Mesodermal cell (in vitro differentiated cells): Measurements from ENCODE around the gene ACBD3. TPM values are rescaled to one million over a fixed set of nuclear protein-coding genes. Genes with fewer than 3 reads are reported as not detected.

Experiments
- H3K27ac ChIP-seq: 2 replicates; pipeline ENCODE4 v1.7.0; 2013; ENCODE audit warnings: mild to moderate bottlenecking, low read depth, low read length, moderate library complexity; ENCODE audit not compliant: severe bottlenecking
- H3K36me3 ChIP-seq: 2 replicates; pipeline ENCODE4 v1.7.1; 2013; ENCODE audit warnings: mild to moderate bottlenecking, low read length, moderate library complexity; ENCODE audit not compliant: control insufficient read depth, insufficient read depth
- H3K4me1 ChIP-seq: one replicate; pipeline ENCODE4 v1.7.1; 2013; ENCODE audit warnings: mild to moderate bottlenecking, low read length; ENCODE audit not compliant: insufficient read depth, control insufficient read depth, poor library complexity, severe bottlenecking
- H3K4me3 ChIP-seq: 2 replicates; pipeline ENCODE4 v1.7.0; 2013; ENCODE audit warnings: low read length, control low read depth, mild to moderate bottlenecking; ENCODE audit not compliant: insufficient read depth, poor library complexity, severe bottlenecking; ENCODE audit errors: extremely low read depth
- H3K9me3 ChIP-seq: 2 replicates; pipeline ENCODE4 v1.7.1; 2013; ENCODE audit warnings: mild to moderate bottlenecking, low read length, moderate library complexity; ENCODE audit not compliant: control insufficient read depth
- WGBS, 2 experiments: methylation state at CpG; one replicate each; pipeline ENCODE4 v1.1.5; 2013; ENCODE audit warnings: missing lambda C conversion rate in 2 of 2; ENCODE audit not compliant: insufficient coverage in 2 of 2; 5-methylcytosine and 5-hydroxymethylcytosine counted together
- polyA plus RNA-seq, 2 experiments: library from polyadenylated mRNA; stranded (reverse); fragments of 50-300 nt; gene quantifications; one replicate each; pipeline ENCODE4 v1.2.3, GENCODE V29; 2013

The ACBD3 gene
- 48.0 TPM for polyA plus RNA-seq (2013, experiment 1 of 2)
- polyA plus RNA-seq (2013, experiment 2 of 2), result 47.7 TPM

DNA sequence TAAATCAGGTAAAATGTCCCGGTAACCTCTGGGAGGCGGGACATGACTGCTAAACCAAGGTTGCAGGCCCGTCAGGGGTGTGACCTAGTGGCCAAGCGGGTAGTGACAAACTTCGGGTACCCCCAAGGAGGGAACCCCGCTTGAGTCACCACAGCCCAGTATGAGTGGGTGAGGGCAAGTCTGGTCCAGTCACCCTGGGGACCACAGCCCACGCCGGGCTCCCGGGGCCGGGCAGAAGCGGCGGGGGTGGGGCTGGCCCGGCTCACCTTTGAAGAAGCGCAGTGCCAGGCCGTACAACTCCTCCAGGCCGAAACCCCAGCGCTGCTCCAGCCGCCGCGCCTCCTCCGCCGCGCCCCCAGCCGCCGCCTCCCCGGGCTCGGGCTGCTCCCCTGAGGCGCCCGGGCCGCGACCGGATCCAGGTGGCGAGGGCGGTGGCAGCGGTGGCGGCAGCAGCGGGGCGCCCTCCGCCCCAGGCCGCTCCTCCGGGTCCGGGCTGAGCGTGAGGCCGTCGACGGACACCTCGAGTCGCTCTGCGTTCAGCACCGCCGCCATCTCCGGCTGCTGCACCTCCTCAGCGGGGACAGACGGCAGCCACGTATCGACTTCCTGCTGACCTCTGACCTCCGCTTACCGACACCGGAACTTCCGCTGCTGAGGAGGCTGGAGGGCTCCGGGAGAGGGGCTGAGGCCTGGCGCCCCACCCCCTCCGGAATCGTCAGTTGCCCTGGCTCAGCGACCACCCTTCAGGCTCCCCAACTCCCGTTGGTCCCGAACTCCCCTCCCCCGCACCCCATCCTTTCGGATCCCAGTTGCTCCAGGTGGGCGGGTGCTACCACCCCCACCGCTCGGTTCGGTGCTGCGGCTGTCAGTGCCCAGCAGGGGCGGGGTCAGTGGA lies at the start of gene ACBD3:
Gene ACBD3, minus strand, starts transcription at position 618 of the 895 bp plus-strand sequence. Its CDS starts 66 bp downstream, at position 552.
- Histone ChIP-seq H3K4me1 (peaks cover 17% of the 10 kb centered on the region), H3K27ac (peak within 1 kb of the TSS; percentile 93), H3K4me3 (peak within 1 kb of the TSS; percentile 83), H3K9me3 (no peaks in the 10 kb centered on the region), H3K36me3 (peaks cover 15% of the 10 kb centered on the region)
- WGBS, 2 experiments, result 0% methylated on average over 49 to 64 of the region's 75 CpGs

DNA sequence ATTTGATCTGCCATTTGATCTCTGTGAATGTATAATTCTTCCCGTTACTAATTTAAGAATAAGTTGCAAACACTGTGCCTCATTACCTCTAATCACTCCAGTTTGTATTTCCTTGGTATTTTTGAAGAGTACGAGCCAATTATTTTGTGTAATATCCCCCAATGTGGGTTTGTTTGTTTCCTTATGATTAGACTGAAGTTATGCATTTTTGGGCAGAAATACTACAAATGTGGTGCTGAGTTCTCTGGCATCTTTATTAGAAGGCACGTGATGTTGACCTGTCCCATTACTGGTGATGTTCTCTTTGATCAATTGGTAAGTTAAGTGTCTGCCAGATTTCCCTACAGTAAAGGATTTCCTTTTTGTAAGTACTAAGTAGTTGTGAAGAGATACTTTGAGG lies 47.3 kb upstream of the ACBD3 start:
- 71 to 83% methylated on average over 1 of the region's 3 CpGs for WGBS, 2 experiments
- no peaks in the 10 kb centered on the region for H3K9me3 ChIP-seq
- H3K4me3 ChIP-seq, result no peak overlapping the region
- H3K36me3 ChIP-seq, result peaks cover 57% of the 10 kb centered on the region
- no peak overlapping the region for H3K27ac ChIP-seq
- H3K4me1 ChIP-seq, result no peaks in the 10 kb centered on the region

DNA sequence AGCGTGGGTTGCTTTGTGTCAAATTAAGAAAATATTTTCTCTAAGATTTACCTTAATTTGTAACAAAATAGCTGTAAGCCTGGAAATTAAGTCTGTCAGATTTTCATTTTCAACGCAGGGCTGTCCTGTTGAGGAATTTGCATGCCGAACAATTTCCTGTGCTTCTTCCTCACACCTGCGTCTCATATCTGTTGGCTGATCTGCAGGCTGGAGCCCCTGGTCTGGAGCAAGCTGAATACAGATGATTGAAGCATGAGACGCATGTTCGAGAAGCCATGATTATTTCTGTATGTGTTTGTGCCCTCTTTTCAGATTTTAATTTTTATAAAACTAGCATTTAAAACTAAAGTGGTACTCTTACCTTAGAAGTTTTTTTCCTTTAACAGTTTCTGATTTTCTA lies 46.8 kb upstream of the ACBD3 start:
- WGBS, 2 experiments, result 83 to 100% methylated on average over 2 of the region's 6 CpGs
- Histone ChIP-seq H3K9me3 (no peaks in the 10 kb centered on the region), H3K36me3 (peaks cover 52% of the 10 kb centered on the region), H3K27ac (no peak overlapping the region), H3K4me3 (no peak overlapping the region), H3K4me1 (no peaks in the 10 kb centered on the region)

DNA sequence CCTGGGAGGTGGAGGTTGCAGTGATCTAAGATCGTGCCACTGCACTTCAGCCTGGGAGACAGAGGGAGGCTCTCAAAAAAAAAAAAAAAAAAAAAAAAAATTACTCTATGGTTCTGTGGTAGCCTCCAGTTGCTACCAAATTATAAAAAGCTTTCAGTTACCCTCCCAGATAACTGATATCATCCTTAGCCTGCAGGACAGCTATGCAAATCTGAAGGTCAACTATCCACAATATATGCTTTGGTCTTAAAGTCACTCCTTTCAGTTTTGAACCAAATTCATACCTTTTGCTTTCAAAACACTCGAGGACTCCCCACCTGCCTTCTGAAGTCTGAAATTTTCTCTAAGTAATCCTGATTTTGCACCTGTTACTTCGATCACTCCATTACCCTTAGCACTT lies 40.1 kb upstream of the ACBD3 start:
- Histone ChIP-seq H3K9me3 (no peaks in the 10 kb centered on the region), H3K27ac (no peak overlapping the region), H3K4me3 (no peak overlapping the region), H3K4me1 (no peaks in the 10 kb centered on the region), H3K36me3 (peaks cover 10% of the 10 kb centered on the region)
- WGBS, 2 experiments, result 100% methylated on average over 1 of the region's 3 CpGs; no CpG with 5 or more reads in 1 of the 2 experiments

DNA sequence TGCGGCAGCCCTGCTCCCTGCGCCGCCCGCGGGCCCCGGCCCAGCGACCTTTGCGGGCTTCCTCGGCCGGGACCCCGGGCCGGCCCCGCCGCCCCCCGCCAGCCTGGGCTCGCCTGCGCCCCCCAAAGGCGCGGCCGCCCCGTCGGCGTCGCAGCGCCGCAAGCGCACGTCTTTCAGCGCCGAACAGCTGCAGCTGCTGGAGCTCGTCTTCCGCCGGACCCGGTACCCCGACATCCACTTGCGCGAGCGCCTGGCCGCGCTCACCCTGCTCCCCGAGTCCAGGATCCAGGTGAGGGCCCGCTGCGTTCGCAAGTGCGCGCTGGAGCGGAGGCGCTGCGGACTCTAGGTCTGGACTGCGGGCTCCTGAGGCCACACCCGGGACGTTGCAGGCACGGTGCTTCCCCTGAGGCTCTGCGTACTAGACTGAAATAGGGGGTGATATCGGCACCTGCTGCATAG lies 37.3 kb upstream of the ACBD3 start:
- Histone ChIP-seq H3K4me3 (peak overlapping the region; percentile 53), H3K4me1 (peaks cover 12% of the 10 kb centered on the region), H3K9me3 (no peaks in the 10 kb centered on the region), H3K36me3 (no peaks in the 10 kb centered on the region), H3K27ac (no peak overlapping the region)
- 0% methylated on average over 13 to 44 of the region's 55 CpGs for WGBS, 2 experiments

DNA sequence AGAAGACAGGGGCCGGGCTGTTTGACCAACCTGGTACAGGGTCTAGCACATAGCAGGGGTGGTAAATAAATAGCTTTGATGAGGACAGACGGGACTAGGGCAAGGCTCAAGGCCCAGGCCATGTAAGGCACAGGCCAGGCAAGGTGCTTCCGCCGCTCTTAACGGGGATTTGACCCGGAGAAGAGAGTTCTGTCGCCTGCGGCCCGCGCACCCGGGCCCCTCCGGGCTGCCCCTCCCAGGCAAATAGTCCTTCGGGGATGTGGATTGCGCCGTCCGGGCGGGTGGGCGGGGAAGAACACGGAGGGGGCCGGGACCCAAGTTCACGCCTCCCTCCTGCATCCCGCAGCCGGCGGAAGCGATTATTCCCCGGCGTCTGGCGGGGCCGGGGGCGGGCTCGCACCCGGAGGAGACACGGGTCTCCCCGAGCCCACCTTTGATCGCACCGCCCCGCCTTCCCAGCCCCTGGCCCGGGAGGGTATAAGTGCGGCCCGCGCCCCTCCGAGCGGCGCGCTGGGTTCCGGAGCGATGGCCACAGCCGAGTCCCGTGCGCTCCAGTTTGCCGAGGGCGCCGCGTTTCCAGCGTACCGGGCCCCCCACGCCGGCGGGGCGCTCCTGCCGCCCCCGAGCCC lies 36.7 kb upstream of the ACBD3 start, which contains the start of gene MIXL1:
Gene MIXL1, plus strand, starts transcription at position 508 of the 629 bp plus-strand sequence. Its CDS starts 18 bp downstream, at position 526.
- no peak within 1 kb of the TSS for H3K27ac ChIP-seq
- no peaks in the 10 kb centered on the region for H3K36me3 ChIP-seq
- H3K4me3 ChIP-seq, result peak within 1 kb of the TSS; percentile 53
- H3K9me3 ChIP-seq, result no peaks in the 10 kb centered on the region
- H3K4me1 ChIP-seq, result peaks cover 12% of the 10 kb centered on the region
- 1 to 2% methylated on average over 42 to 62 of the region's 62 CpGs for WGBS, 2 experiments

DNA sequence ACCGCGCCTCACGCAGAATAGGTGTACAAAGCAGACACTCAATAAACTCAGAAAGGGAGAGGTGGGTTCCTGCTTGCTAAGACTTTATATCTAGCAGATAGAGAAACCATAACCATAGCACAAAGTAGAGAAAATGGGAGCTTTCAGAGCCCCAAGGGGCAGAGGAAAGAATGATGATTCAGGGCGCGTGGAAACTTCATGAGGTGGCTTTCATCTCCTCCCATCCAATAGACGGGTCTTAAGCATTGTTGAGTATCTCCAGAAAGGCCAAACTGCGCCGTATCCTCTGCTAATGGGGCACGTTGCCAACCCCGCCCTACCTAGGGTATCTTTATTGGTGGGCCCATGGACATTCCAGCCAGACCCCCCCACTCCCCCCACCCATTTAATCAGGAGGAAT lies 36.1 kb upstream of the ACBD3 start:
- Histone ChIP-seq H3K27ac (no peak overlapping the region), H3K36me3 (no peaks in the 10 kb centered on the region), H3K4me1 (peaks cover 12% of the 10 kb centered on the region), H3K4me3 (no peak overlapping the region), H3K9me3 (no peaks in the 10 kb centered on the region)
- 88 to 93% methylated on average over 6 to 9 of the region's 10 CpGs for WGBS, 2 experiments

DNA sequence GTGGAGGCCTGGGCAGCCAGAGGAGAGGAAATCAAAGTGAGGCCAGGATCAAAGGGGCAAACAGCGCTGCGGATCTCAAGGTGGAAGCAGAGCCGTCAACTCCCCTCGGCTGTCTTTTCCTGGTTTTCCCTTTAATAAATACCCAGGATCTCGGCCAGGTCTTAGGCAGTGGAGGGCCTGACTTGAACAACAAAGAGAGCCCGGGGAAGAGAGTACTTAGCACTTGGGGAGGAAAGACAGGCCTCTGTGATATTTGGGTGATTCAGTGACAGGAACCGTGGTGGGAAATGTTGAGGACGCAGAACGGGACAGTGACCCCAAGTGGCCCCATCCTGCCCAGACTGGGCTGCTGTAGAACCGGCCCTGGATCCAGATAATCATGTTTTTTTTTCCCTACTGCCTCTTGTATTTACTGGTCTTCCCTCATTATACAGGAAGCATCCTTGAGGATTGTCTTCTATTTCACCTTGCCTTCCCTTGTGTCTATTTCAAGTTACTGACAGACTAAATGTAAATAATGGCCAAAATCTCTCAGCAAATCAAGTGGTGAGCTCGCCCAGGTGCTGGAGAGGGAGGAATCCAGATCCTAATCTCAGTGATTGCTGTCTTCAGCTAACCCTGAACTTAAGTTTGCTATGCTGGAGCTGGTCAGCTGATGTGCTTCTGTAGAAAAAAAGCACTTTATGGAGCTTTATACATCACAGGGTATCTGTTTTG lies 34.1 kb upstream of the ACBD3 start:
- WGBS, 2 experiments, result 19 to 32% methylated on average over 10 to 11 of the region's 11 CpGs
- Histone ChIP-seq H3K9me3 (no peaks in the 10 kb centered on the region), H3K4me1 (peaks cover 23% of the 10 kb centered on the region), H3K36me3 (no peaks in the 10 kb centered on the region), H3K27ac (peak overlapping the region; percentile 33), H3K4me3 (no peak overlapping the region)

DNA sequence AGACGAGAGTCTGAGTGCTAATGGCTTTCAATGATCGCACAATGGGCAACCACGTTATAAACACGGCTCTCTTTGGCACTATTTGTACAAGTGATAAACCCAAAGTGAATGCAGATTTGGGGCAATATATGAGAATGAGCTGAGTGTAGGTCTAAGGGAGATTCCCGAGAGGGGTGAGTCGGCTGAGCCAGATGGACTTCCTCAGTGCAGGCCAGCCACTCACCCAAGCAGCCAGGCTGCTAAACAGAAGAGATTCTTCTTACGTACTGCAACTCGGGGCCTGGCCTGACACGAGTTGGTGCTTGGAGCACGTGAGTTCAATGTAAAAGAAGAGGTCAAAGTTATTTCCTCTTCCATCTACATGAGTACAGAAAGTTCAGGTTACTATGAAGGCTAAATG lies 30.7 kb upstream of the ACBD3 start:
- Histone ChIP-seq H3K4me3 (no peak overlapping the region), H3K36me3 (no peaks in the 10 kb centered on the region), H3K27ac (no peak overlapping the region), H3K9me3 (no peaks in the 10 kb centered on the region), H3K4me1 (peaks cover 26% of the 10 kb centered on the region)
- WGBS, 2 experiments, result 90% methylated on average over 4 to 8 of the region's 10 CpGs

DNA sequence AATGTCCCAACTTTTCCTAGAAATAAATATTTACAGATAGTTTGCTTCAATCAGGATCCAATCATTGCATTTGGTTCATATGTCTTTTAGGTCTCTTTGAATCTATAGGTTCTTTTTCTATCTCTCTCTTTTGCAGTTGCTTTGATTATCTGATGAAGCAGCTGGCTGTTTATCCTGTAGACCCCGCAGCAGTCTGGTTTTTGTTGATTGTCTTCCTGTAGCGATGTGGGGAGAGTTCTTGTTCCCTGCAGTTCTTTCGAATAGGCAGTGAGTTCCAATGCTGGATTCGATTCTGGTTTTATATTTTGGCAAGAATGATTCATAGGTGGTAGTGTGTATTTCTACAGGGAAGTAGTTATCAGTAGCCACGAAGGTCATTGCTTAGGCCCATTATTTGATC lies 29.5 kb upstream of the ACBD3 start:
- Histone ChIP-seq H3K9me3 (no peaks in the 10 kb centered on the region), H3K4me3 (no peak overlapping the region), H3K36me3 (no peaks in the 10 kb centered on the region), H3K4me1 (peaks cover 24% of the 10 kb centered on the region), H3K27ac (peak overlapping the region; percentile 69)
- 70% methylated on average over 2 of the region's 5 CpGs; no CpG with 5 or more reads in 1 of the 2 experiments for WGBS, 2 experiments
